Measurements from ENCODE around the gene TAGLN. TPM values are rescaled to one million over a fixed set of nuclear protein-coding genes. Genes with fewer than 3 reads are reported as not detected.
A peak's percentile ranks its signal among the peaks of the same experiment; 100 is the strongest.

Gene TAGLN
- polyA plus RNA-seq, 4 donors = 133 to 170 (median 142) TPM

- DNase-seq (ENCODE audit: low read depth in 4 of 4, low spot score in 2 of 4) = no peak
Observed at GRCh38 chr11:117229411-117229810, 30.2 kb downstream of the TAGLN start.

GRCh38 chr11:117229931-117230285 is 30.7 kb downstream of the TAGLN start:
- DNase-seq (ENCODE audit: low read depth in 4 of 4, low spot score in 2 of 4) = no peak

GRCh38 chr11:117230286-117230961 is 31.3 kb downstream of the TAGLN start:
- DNase-seq (ENCODE audit: low read depth in 4 of 4, low spot score in 2 of 4) = no peak

- no peak for DNase-seq (ENCODE audit: low read depth in 4 of 4, low spot score in 2 of 4)
Observed at GRCh38 chr11:117230999-117231841, 32.0 kb downstream of the TAGLN start.

GRCh38 chr11:117231842-117232091 is 32.6 kb downstream of the TAGLN start, which contains the start of gene PCSK7:
Gene PCSK7 (minus strand): TSS chr11:117232073. CDS start chr11:117229844, 2,229 bp downstream.
- DNase-seq (ENCODE audit: low read depth in 4 of 4, low spot score in 2 of 4) = no peak

- DNase-seq (ENCODE audit: low read depth in 4 of 4, low spot score in 2 of 4) = peak; percentile 70 to 81 (median 76)
Observed at GRCh38 chr11:117232092-117232878, 33.1 kb downstream of the TAGLN start, which contains the start of gene RNF214. Gene RNF214 (plus strand): TSS chr11:117232671. CDS start chr11:117234273, 1,602 bp downstream.

- no peak for DNase-seq (ENCODE audit: low read depth in 4 of 4, low spot score in 2 of 4)
Observed at GRCh38 chr11:117232911-117233409, 33.8 kb downstream of the TAGLN start.

- no peak for DNase-seq (ENCODE audit: low read depth in 4 of 4, low spot score in 2 of 4)
Observed at GRCh38 chr11:117238221-117238620, 39.1 kb downstream of the TAGLN start.

- DNase-seq (ENCODE audit: low read depth in 4 of 4, low spot score in 2 of 4) = no peak
Observed at GRCh38 chr11:117239295-117239694, 40.1 kb downstream of the TAGLN start.

- DNase-seq (ENCODE audit: low read depth in 4 of 4, low spot score in 2 of 4) = no peak
Observed at GRCh38 chr11:117248341-117248740, 49.2 kb downstream of the TAGLN start.

GRCh38 chr11:117249571-117249970 is 50.4 kb downstream of the TAGLN start:
- no peak for DNase-seq (ENCODE audit: low read depth in 4 of 4, low spot score in 2 of 4)

- no peak for DNase-seq (ENCODE audit: low read depth in 4 of 4, low spot score in 2 of 4)
Observed at GRCh38 chr11:117251506-117251905, 52.3 kb downstream of the TAGLN start.

- DNase-seq (ENCODE audit: low read depth in 4 of 4, low spot score in 2 of 4) = no peak
Observed at GRCh38 chr11:117255966-117256365, 56.8 kb downstream of the TAGLN start.

- DNase-seq (ENCODE audit: low read depth in 4 of 4, low spot score in 2 of 4) = no peak
Observed at GRCh38 chr11:117256573-117256972, 57.4 kb downstream of the TAGLN start.

Other genes with a start within 250 kb of the TAGLN start
- gene SIK3, start 100.9 kb upstream of the TAGLN start, polyA plus RNA-seq (ENCODE audit: insufficient read length in 4 of 4) = 10 to 100 TPM; 26.1 to 50.9 (median 35.8) TPM
- 10 to 100 TPM; 71.3 to 77.8 (median 73.8) TPM for gene PAFAH1B2, start 55.1 kb upstream of the TAGLN start, polyA plus RNA-seq (ENCODE audit: insufficient read length in 4 of 4)
- gene SIDT2, start 20.6 kb upstream of the TAGLN start, polyA plus RNA-seq (ENCODE audit: insufficient read length in 4 of 4) = 10 to 100 TPM; 36.9 to 56.2 (median 44.1) TPM
- gene PCSK7, start 32.7 kb downstream of the TAGLN start, polyA plus RNA-seq (ENCODE audit: insufficient read length in 4 of 4) = 10 to 100 TPM; 18.5 to 40.5 (median 29.3) TPM
- 10 to 100 TPM; 24.5 to 36.7 (median 32.9) TPM for gene RNF214, start 33.3 kb downstream of the TAGLN start, polyA plus RNA-seq (ENCODE audit: insufficient read length in 4 of 4)
- gene BACE1-AS, start 92.0 kb downstream of the TAGLN start, polyA plus RNA-seq (ENCODE audit: insufficient read length in 4 of 4) = 10 to 100 TPM; 13.9 to 26.6 (median 19.2) TPM
- 10 to 100 TPM; 52.1 to 64.7 (median 59.3) TPM for gene BACE1, start 116.9 kb downstream of the TAGLN start, polyA plus RNA-seq (ENCODE audit: insufficient read length in 4 of 4)
- 10 to 100 TPM; 18.1 to 43.4 (median 31.2) TPM for gene CEP164, start 128.5 kb downstream of the TAGLN start, polyA plus RNA-seq (ENCODE audit: insufficient read length in 4 of 4)